Testis (tissue), 3 donors: ENCODE measurements around the gene ZSWIM5. TPM values are rescaled to one million over a fixed set of nuclear protein-coding genes. Genes with fewer than 3 reads are reported as not detected.
"Not testable (repeated sequence)": the region's sequence is repeated elsewhere in the genome, so short reads cannot be mapped to it uniquely, and the experiment has no call there.

Source experiments
- DNase-seq: peaks from one replicate; pipeline ENCODE4 v3.0.0-alpha.2; 2019
- H3K27ac ChIP-seq, 2 donors: fragments of 200-600 bp; sonication (generic); one replicate each; pipeline ENCODE4 v1.5.1; 2019
- H3K27me3 ChIP-seq: fragments of 200-600 bp; sonication (generic); one replicate; pipeline ENCODE4 v1.5.1; 2019
- H3K36me3 ChIP-seq: fragments of 200-600 bp; sonication (generic); one replicate; pipeline ENCODE4 v1.5.1; 2017; ENCODE audit warnings: low read depth; ENCODE audit errors: missing control alignments
- H3K4me1 ChIP-seq: fragments of 200-600 bp; sonication (generic); one replicate; pipeline ENCODE4 v1.5.1; 2019
- H3K4me3 ChIP-seq, 2 donors: fragments of 200-600 bp; sonication (generic); one replicate each; pipeline ENCODE4 v1.5.1; 2017 to 2019
- H3K9me3 ChIP-seq: fragments of 200-600 bp; sonication (generic); one replicate; pipeline ENCODE4 v1.5.1; 2017
- CTCF ChIP-seq, 3 experiments: fragments of 450-650 bp in 2 of 3; fragments of 200-600 bp in 1 of 3; sonication (generic) in 1 of 3; IDR thresholded peaks; one replicate each; pipeline ENCODE4 v1.5.1; 2016 to 2019; ENCODE audit warnings: antibody characterized with exemption in 3 of 3, mild to moderate bottlenecking in 2 of 3, moderate library complexity in 1 of 3
- POLR2A ChIP-seq: fragments of 450-650 bp; IDR thresholded peaks from one replicate; pipeline ENCODE4 v1.6.1; 2017; ENCODE audit warnings: antibody characterized with exemption, mild to moderate bottlenecking, moderate library complexity
- WGBS, 2 donors: methylation state at CpG; one replicate each; pipeline ENCODE4 v1.1.5; 2018; 5-methylcytosine and 5-hydroxymethylcytosine counted together
- intact Hi-C: fragments of 100-400 bp; cut with DNase I; formaldehyde crosslinking; loops from one replicate; pipeline ENCODE4 v1.15.1; 2023; ENCODE audit warnings: low total_unique reads
- polyA plus RNA-seq: library from polyadenylated mRNA; stranded (reverse); fragments of 350-450 nt; fragmentation: Illumina TruSeq; extraction: RNeasy Lipid Tissue Mini Kit (QIAGEN cat#74804); gene quantifications from one replicate; pipeline ENCODE4 v1.2.3, GENCODE V29; 2014; ENCODE audit warnings: low read depth, low replicate concordance; ENCODE audit not compliant: insufficient read depth
- total RNA-seq, 2 donors: library from RNA; depleted of rRNA; stranded (reverse); fragments of >200 nt; gene quantifications; one replicate each; pipeline ENCODE4 v1.2.3, GENCODE V29; 2016

ZSWIM5 gene
- total and polyA plus RNA-seq, 3 donors from 2014 or later, result 8.8 to 19.5 (median 13.7) TPM

DNA sequence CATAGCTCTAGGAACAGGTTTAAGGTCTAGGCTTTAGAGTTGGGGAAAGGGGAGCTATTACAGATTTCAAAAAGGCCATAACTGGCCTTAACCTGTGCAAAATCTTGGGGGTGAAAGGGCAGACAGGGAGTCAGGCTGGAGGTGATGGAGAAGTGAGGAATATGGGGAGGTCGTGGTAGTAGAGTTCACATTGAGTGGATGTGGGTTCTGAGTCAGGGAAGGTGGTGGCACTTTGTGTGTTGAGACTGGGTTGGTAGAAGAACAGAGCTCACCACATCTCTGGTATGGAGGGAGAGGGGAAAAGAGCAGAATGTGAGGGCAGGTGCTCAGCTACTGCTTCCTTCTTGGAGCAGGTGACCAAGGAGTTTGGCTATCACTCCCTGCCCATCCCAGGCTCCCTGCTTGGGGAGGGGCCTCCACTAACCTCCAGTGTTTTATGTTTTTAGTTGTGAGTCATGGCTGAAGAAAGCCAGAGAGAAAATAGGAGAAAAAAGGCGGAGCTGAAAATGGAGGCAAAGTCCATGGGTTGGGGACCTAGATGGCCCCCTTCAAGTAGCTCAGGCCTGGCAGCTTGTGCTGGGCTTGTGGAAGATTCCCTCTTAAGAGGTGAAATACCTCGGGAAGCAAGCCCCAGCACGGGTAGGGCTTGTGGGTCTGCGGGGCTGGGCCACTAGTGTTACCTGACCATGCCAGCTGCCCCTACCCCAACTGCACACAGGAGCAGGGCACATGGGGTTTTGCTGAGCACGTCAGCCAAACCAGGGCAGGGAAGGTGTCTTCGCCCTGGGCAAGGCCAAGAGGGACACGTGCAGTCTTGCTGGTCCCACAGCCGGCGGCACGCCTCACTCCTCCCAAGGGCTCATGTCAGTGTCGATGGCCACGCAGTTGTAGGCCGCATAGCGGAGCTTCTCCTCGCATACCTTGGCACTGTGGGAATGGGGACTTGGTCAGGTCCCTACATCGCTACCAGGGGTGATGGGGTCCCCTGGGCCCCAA, 203.5 kb downstream of the ZSWIM5 start:
- no peaks in the 10 kb centered on the region for H3K9me3 ChIP-seq
- TF ChIP-seq POLR2A (no peak), CTCF (IDR thresholded peaks at IDR 0.05) (no peak)
- no peaks in the 10 kb centered on the region for H3K36me3 ChIP-seq
- H3K4me3 ChIP-seq, result no peak overlapping the region
- DNase-seq, result no peak
- H3K27ac ChIP-seq, result no peak overlapping the region
- WGBS, 2 donors, result 87 to 89% methylated on average over 13 to 14 of the region's 17 CpGs
- intact Hi-C loops, result no loop called here
- no peaks in the 10 kb centered on the region for H3K27me3 ChIP-seq
- H3K4me1 ChIP-seq, result peaks cover 7% of the 10 kb centered on the region

DNA sequence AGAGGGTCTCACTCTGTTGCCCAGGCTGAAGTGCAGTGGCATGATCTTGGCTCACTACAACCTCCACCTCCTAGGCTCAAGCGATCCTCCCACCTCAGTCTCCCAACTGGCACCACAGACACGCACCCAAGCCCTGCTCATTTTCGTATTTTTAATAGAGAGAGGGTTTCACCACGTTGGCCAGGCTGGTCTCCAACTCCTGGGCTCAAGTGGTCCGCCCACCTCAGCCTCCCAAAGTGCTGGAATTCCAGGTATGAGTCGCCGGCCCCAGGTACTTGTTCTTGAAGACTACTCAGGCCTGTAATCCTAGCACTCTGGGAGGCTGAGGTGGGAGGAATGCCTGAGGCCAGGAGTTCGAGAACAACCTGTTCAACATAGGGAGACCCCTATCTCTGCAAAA, 204.8 kb downstream of the ZSWIM5 start:
- H3K27me3 ChIP-seq, H3K27ac ChIP-seq, H3K9me3 ChIP-seq, H3K36me3 ChIP-seq, DNase-seq, H3K4me1 ChIP-seq, intact Hi-C loops, H3K4me3 ChIP-seq: not testable (repeated sequence)
- 85 to 95% methylated on average over 8 of the region's 8 CpGs for WGBS, 2 donors

DNA sequence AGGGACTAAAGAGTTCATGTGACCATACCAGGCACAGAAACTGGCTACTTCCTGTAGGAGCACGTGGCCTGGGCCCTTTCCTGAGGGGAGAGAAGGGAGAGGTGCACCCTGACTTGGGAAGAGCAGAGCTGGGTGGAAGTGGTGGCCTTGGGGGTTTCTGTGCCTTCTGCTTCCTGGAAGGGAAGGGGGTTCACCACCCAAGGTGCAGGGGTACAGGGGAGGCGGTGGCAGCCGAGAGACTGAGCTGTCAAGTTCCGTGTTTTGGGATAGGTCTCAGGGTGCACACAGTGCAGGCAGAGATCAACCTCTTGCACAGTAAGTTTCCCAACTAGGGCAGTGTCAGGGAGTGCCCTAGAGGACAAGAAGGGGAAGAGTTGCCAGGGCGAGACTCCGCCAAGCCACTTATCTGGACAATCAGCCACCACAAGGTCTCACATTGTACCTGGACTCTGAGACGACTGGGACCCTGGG, 205.4 kb downstream of the ZSWIM5 start:
- DNase-seq, result peak; percentile 66
- no peaks in the 10 kb centered on the region for H3K27me3 ChIP-seq
- TF ChIP-seq CTCF (IDR thresholded peaks at IDR 0.05), result no peak
- TF ChIP-seq POLR2A, result no peak
- H3K36me3 ChIP-seq, result no peaks in the 10 kb centered on the region
- WGBS, 2 donors, result 55 to 81% methylated on average over 7 of the region's 7 CpGs
- H3K4me3 ChIP-seq, result no peak overlapping the region
- no peak overlapping the region for H3K27ac ChIP-seq
- no peaks in the 10 kb centered on the region for H3K9me3 ChIP-seq
- peaks cover 7% of the 10 kb centered on the region for H3K4me1 ChIP-seq
- intact Hi-C loops, result no loop called here

GRCh38 chr1:44999232-44999631, 207.2 kb downstream of the ZSWIM5 start:
- H3K27me3 ChIP-seq, result no peaks in the 10 kb centered on the region
- peaks cover 7% of the 10 kb centered on the region for H3K4me1 ChIP-seq
- H3K36me3 ChIP-seq, result no peaks in the 10 kb centered on the region
- no peak overlapping the region for H3K4me3 ChIP-seq
- H3K27ac ChIP-seq, result no peak overlapping the region
- intact Hi-C loops, result no loop called here
- TF ChIP-seq CTCF (IDR thresholded peaks at IDR 0.05) (no peak), POLR2A (no peak)
- DNase-seq, result no peak
- H3K9me3 ChIP-seq, result no peaks in the 10 kb centered on the region
- 87 to 91% methylated on average over 3 of the region's 3 CpGs for WGBS, 2 donors

- TF ChIP-seq POLR2A (no peak), CTCF (IDR thresholded peaks at IDR 0.05) (no peak)
- no peak for DNase-seq
- H3K36me3 ChIP-seq, result no peaks in the 10 kb centered on the region
- H3K9me3 ChIP-seq, result no peaks in the 10 kb centered on the region
- H3K4me1 ChIP-seq, result peaks cover under 1% of the 10 kb centered on the region
- WGBS, 2 donors, result 89 to 98% methylated on average over 7 of the region's 7 CpGs
- H3K4me3 ChIP-seq, result no peak overlapping the region
- no peaks in the 10 kb centered on the region for H3K27me3 ChIP-seq
- intact Hi-C loops, result no loop called here
- no peak overlapping the region for H3K27ac ChIP-seq
Measured at GRCh38 chr1:44995467-44996238, 210.8 kb downstream of the ZSWIM5 start.
